Measurements from ENCODE around the gene P2RX3.
"Not testable (repeated sequence)": the region's sequence is repeated elsewhere in the genome, so short reads cannot be mapped to it uniquely, and the experiment has no call there.

The P2RX3 gene

GRCh38 chr11:57338142-57338541, at the start of gene P2RX3:
P2RX3 (plus strand) TSS chr11:57338352; CDS start chr11:57338551, 199 bp downstream.
- DNase-seq (ENCODE audit: low read depth) = no peak

GRCh38 chr11:57288771-57289579, 49.2 kb upstream of the P2RX3 start:
- DNase-seq (ENCODE audit: low read depth) = peak; percentile 83

- peak; percentile 42 for DNase-seq (ENCODE audit: low read depth)
Observed at GRCh38 chr11:57290288-57290687, 47.9 kb upstream of the P2RX3 start.

DNA sequence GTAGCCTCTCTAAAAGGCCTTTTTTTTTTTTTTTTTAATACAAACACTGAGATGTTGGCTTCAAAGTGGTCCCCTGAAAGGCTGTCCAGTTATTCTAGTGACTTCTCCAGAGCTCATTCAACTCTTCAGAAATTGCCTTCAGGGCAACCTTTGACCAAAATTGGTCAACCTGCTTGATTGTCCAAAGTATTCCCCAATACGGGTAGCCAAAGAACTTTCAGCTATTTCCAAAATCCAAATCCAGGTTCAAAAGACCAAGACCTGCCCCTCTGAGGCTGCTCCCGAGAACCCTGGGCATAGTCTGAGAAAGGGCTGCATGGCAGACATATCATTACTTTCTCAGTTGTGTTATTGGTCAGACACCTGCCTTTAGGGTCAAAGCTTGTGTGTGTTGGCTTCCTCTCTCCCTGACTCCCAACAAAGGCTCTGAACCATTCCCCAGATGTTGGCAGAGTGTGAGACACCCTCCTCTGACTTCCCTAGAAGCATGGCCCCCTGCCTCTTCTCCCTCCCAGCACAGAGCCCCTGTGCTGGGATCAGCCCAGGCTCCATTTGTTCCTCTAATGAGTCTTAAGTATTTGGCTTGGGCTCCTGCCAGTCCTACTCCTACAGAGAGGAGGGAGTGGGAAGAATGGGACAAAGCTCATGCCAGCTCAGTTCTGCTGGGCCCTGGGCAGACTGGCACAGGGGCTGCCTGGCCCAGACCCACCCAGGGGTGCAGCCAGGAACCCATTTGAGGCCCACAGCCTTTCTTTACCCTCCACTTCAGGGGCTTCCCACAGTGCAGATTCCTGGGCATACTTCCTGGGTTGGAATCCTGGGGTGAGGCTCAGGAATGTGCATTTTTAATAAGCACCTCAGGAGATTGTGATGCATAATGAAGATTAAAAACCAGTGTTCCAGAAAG, 43.7 kb upstream of the P2RX3 start:
- DNase-seq (ENCODE audit: low read depth) = peak; percentile 45

GRCh38 chr11:57296205-57296604, 41.9 kb upstream of the P2RX3 start:
- DNase-seq (ENCODE audit: low read depth) = not testable (repeated sequence)

GRCh38 chr11:57297221-57297620, 40.9 kb upstream of the P2RX3 start:
- no peak for DNase-seq (ENCODE audit: low read depth)

DNA sequence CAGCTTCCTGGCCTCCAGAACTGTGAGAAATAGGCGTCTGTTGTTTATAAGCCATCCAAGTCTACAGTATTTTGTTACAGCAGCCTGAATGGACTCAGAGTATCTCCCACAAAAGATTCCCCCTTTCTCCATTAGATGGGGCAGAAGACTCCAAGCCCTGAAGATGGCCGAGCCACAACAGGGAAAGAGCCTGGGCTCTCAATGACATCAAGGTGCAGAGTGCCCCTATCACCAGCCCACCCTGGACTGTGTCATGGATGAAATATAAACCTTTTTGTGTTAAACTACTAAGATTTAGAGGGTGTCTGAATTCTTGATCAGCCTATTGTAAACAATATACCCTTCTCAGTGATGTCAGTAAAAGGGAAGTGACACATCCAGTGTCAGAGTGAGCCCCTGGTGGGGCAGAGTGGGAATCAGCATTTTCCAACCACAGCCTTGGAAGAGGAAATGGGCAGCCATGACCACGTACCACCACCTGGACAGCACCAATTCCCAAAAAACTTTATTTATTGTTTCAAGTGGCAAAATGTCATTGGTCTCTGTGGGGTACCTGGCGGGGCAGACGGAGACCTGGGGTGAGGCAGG, 38.9 kb upstream of the P2RX3 start:
- no peak for DNase-seq (ENCODE audit: low read depth)

DNA sequence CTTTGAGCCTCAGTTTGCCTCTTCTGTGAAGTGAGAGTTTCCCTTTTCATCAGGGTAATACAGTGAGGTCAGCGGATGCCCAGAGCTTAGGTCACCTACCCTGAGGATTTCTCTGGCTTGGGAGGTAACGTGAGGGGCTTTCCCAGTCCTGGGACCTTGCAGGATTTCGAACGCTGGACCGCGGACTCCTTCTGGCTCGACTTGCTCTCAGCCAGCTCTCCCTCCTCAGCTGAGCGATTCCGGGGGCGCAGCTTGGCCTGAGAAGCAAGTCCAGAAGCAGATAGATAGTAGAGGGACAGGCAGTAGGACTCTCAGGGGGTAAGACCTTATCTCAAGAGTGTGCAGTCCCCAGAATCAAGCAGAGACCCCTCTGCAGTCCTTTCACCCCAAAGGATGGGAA, 37.4 kb upstream of the P2RX3 start:
- DNase-seq (ENCODE audit: low read depth) = no peak

GRCh38 chr11:57301711-57302423, 36.3 kb upstream of the P2RX3 start:
- DNase-seq (ENCODE audit: low read depth) = no peak

DNA sequence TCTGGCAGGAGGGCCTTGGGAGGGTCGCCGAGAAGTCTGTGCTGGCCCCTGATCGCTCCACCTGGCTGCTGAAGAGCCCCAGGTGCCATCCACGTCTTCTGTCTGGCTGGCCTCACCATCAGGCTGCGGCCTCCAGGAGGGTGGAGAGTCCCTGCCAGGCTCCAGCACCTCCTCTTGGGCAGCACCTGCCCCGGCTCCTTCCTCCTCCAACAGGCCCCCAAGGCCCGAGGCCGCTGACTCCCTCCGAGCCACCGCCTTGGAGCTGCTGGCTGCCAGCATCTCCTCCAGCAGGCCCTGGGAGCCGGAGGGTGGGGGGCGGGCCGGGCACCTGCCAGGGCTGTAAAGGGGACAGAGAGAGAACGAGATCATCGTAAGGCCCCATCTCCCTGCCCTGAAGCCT, 35.7 kb upstream of the P2RX3 start:
- no peak for DNase-seq (ENCODE audit: low read depth)

DNA sequence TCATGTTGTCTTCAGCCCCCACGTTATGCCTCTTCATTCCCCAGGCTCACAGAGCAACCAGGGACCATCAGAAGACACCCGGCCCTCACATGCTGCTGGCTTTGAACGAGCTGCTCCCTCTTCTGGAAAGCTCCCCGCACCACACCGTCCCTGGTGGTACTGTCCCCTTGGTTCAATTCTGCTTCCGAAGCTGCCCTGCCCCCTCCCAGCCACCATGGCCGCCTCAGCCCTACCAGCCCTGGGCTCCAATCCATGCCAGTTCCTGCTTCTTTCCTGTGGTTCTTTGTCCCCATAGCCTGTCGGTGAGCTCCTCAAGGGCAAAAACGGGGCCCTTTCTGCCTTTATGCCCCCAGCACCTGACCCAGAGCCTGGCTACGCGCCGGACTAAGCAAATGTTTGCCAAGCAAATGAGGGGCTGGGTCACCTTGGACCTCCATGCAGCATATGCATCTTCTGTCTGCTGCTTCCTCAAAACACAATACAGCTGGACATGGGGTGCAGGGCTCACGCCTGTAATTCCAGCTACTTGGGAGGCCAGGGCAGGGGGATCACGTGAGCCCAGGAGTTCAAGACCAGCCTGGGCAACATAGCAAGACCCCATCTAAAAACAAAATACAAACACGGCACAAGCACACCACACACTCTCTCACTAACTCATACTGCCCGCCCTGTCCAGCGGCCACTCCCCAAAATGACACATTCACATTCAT, 34.7 kb upstream of the P2RX3 start:
- no peak for DNase-seq (ENCODE audit: low read depth)

DNA sequence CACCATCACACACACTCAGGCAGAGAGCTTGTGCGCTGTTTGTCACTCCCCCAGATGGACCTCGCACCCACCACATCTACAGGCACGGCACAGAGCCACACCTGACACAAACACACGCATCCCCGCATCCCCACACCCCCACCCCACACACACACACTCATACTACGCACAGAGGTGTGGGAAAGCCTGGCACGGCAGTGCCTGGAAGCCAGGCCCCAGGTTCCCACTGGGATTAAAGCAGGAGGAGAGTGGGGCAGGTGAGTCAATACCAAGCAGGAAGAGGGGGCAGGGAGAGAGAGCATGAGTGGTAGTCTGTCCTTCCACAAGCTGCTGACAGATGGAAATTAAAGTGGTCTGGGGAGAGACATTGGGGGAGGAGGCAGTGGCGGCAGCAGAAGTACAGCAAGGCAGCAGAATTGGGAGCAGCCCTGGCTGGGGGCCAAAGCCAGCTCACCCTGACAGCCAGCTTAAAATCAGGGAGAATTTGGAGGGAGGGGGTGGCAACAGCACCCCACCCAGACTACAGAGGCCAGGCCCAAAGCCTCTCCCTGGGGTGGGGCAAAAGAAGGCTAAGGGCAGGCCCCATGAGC, 34.1 kb upstream of the P2RX3 start:
- DNase-seq (ENCODE audit: low read depth) = no peak

DNA sequence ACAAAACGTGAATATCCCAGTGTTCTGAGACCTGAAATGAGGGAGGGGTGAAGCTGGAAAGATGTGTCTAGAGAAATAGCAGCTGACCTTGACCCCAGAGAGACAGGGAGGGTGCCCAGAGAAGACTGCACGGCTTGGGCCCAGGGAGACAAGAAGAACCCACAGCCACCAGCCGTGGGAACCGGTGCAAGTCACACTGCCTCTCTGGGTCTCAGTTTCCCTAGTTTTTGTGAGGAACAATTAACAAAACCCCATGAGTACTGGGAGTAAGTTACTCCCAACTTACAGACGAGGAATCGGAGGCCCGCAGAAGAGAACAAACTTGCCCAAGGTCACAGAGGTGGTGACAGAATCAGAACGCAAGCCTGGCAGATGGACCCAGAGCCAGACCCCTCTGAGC, 32.6 kb upstream of the P2RX3 start:
- no peak for DNase-seq (ENCODE audit: low read depth)

DNA sequence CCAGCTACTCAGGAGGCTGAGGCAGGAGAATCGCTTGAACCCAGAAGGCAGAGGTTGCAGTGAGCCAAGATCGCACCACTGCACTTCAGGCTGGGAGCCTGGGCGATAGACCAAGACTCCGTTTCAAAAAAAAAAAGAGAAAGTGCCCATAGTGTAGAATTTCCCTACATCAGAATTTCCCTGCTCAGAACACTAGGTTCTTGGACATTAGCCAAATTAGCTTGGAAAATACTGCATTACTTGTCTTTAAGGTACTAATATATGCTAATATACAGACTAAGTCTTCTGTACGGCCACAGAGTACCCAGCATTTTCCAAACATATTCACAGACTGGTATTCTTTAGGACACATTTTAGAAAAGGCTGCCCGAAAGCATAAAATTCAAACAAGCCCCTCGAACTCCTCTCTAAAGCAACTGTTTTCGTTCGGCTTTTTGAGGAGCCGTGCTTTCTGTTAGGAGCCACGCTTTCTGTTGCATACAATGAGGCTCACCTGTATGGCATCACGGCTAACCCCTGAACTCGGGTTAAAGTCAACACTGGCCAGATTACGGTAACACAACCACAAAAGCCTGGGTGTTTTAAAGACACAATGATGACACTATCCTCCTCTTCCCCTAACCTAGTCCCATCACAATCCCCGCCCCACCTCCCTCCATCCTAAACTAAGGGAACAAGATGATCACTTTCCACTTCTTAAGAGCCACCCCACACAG, 31.8 kb upstream of the P2RX3 start:
- no peak for DNase-seq (ENCODE audit: low read depth)

GRCh38 chr11:57306940-57307565, 31.1 kb upstream of the P2RX3 start:
- no peak for DNase-seq (ENCODE audit: low read depth)

DNA sequence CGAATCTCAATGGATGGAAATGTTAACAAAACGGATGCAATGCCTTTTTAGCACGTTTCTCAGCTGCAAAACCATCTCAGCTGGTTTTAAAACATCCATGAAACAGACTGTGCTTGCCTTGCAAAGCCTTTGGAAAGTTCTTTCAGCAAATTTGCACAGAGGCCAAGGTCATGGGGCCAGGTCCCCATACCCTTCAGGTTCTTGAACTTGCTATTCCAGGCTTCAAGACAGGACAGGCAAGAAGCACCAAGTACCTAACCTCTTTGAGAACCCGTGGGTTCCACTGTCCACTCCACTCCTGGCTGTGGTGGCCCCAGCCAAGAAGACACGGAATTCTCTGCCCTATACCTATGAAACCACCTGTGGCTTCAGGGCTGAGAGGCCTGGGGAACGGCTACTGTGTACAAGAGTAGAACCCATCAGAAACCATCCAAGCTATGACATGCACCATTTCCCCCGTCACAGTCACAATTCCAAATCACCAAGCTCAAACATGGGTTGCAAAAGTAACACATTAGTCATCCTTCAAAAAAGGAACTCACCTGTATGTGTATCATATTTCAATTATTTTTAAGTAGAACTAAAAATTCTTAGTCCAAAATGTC, 30.4 kb upstream of the P2RX3 start:
- no peak for DNase-seq (ENCODE audit: low read depth)

DNA sequence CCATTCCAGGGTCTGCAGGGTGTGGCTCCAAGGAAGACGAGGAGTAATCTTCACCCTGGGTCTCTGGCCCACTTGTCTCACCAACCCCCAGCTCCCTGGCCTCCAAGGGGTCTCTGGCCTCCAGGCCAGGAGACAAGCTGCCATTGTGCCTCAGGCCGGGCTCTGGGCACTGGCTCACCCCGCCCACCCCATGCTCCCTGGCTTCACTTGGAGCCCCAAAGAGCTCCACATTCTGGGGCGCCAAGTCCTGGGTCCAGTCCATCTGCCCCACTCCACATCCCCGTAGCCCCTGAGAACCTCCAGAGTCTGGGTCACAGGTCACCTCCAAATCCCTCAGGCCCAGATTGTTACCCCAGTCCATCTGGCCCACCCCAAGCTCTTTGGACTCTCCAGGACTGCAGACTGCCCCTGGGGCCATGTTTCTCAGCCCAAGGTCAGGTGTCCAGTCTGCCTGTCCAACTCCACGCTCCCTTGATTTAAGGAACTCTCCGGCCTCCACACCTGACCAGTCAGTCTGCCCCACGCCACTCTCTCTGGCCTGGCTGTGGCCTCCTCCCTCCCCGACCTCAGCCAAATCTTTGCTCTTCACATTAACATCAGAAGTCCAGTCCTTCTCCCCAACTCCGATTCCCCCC, 29.6 kb upstream of the P2RX3 start:
- DNase-seq (ENCODE audit: low read depth) = no peak

- DNase-seq (ENCODE audit: low read depth) = no peak
Observed at GRCh38 chr11:57309106-57310059, 28.8 kb upstream of the P2RX3 start.

All from stromal cell of bone marrow (primary cell).